Endothelial cell of umbilical vein (primary cell): ENCODE data around the gene SRPK2. TPM values are rescaled to one million over a fixed set of nuclear protein-coding genes. Genes with fewer than 3 reads are reported as not detected.

Source experiments
- BruUV-seq: library from RNA; stranded (reverse); fragments of 400-500 nt; replicated peaks from 2 replicates; lab custom pipeline; 2021; lab: Mats Ljungman, UMichigan
- CTCF ChIA-PET: fragments of 300-600, 350-600 bp; sonication (Branson Sonifier 250); formaldehyde crosslinking; loops from one replicate; lab custom pipeline; 2021; ENCODE audit warnings: antibody characterized with exemption, inconsistent platforms; lab: Charles Lee
- POLR2A ChIA-PET: fragments of 300-600, 350-600 bp; sonication (Branson Sonifier 250); formaldehyde crosslinking; loops from one replicate; lab custom pipeline; 2021; ENCODE audit warnings: antibody characterized with exemption, inconsistent platforms; lab: Charles Lee
- DNase-seq: peaks from one replicate; pipeline ENCODE4 v3.0.0-alpha.2; 2011; ENCODE audit warnings: low read depth, low spot score
- FAIRE-seq: peaks from 2 replicates; lab custom pipeline; 2011; peaks lifted over from hg19 to GRCh38; lab: Jason Lieb, UNC
- H2AFZ ChIP-seq: 2 replicates; pipeline ENCODE4 v1.6.0; 2012; ENCODE audit warnings: low read depth, low read length, control low read depth, inconsistent platforms
- H3K27ac ChIP-seq: 2 replicates; pipeline ENCODE4 v1.5.1; 2011; ENCODE audit warnings: low read depth, mild to moderate bottlenecking, control low read depth, low read length, moderate library complexity; ENCODE audit not compliant: insufficient read depth
- H3K27me3 ChIP-seq, 2 experiments: 2 replicates each; pipeline versions ENCODE4 v1.6.0 to v1.6.1; 2011; ENCODE audit warnings: low read length in 2 of 2, mixed read lengths in 1 of 2; ENCODE audit not compliant: control insufficient read depth in 2 of 2, insufficient read depth in 2 of 2
- H3K36me3 ChIP-seq, 2 experiments: 2 replicates in 1 of 2; 3 replicates in 1 of 2; pipeline ENCODE4 v1.5.1; 2011; ENCODE audit warnings: low read length in 2 of 2, mild to moderate bottlenecking in 1 of 2, moderate library complexity in 1 of 2; ENCODE audit not compliant: control insufficient read depth in 2 of 2, insufficient read depth in 2 of 2; ENCODE audit errors: extremely low read depth in 1 of 2
- H3K4me1 ChIP-seq: 3 replicates; pipeline ENCODE4 v1.5.1; 2011; ENCODE audit warnings: mild to moderate bottlenecking, low read length; ENCODE audit not compliant: control insufficient read depth, insufficient read depth; ENCODE audit errors: extremely low read depth
- H3K4me2 ChIP-seq: 2 replicates; pipeline ENCODE4 v1.6.1; 2011; ENCODE audit warnings: low read length, control low read depth, mixed read lengths; ENCODE audit not compliant: insufficient read depth
- H3K4me3 ChIP-seq, 3 experiments: fragments of 200-600 bp in 1 of 3; sonication (generic), shearing (Covaris generic) in 1 of 3; replicated peaks in 1 of 3; 2 replicates each; pipeline ENCODE4 v1.5.1; 2011 to 2016; ENCODE audit warnings: control low read depth in 3 of 3, low read length in 3 of 3, mild to moderate bottlenecking in 2 of 3, inconsistent platforms in 1 of 3, low read depth in 1 of 3, moderate library complexity in 1 of 3; ENCODE audit not compliant: insufficient read depth in 1 of 3
- H3K79me2 ChIP-seq: 2 replicates; pipeline ENCODE4 v1.6.0; 2012; ENCODE audit warnings: low read length, inconsistent platforms; ENCODE audit not compliant: control insufficient read depth, insufficient read depth
- H3K9ac ChIP-seq: replicated peaks from 2 replicates; pipeline ENCODE3; 2011; ENCODE audit warnings: low read length, control low read depth; ENCODE audit not compliant: insufficient read depth; ENCODE audit errors: extremely low read depth
- H3K9me1 ChIP-seq: replicated peaks from 3 replicates; pipeline ENCODE4 v1.6.0; 2011; ENCODE audit warnings: mild to moderate bottlenecking, low read length; ENCODE audit not compliant: control insufficient read depth, insufficient read depth; ENCODE audit errors: extremely low read depth
- H3K9me3 ChIP-seq: replicated peaks from 2 replicates; pipeline ENCODE4 v1.5.1; 2012; ENCODE audit warnings: low read length, inconsistent platforms; ENCODE audit not compliant: control insufficient read depth, insufficient read depth
- H4K20me1 ChIP-seq: replicated peaks from 2 replicates; pipeline ENCODE3; 2011; ENCODE audit warnings: mild to moderate bottlenecking, low read length; ENCODE audit not compliant: control insufficient read depth, insufficient read depth; ENCODE audit errors: extremely low read depth
- EZH2 ChIP-seq: IDR thresholded peaks from 2 replicates; pipeline ENCODE4 v1.6.1; 2012; ENCODE audit warnings: borderline replicate concordance, low read depth, mild to moderate bottlenecking, moderate library complexity, low read length, inconsistent platforms; ENCODE audit not compliant: severe bottlenecking
- FOS ChIP-seq: IDR thresholded peaks from 2 replicates; pipeline ENCODE4 v1.6.1; 2011; ENCODE audit warnings: mild to moderate bottlenecking, low read length, moderate library complexity, borderline replicate concordance; ENCODE audit not compliant: insufficient read depth
- JUN ChIP-seq: IDR thresholded peaks from 2 replicates; pipeline ENCODE4 v1.6.1; 2011; ENCODE audit warnings: borderline replicate concordance, low read depth; ENCODE audit not compliant: insufficient read length, insufficient read depth
- MYC ChIP-seq: IDR thresholded peaks from one replicate; pipeline ENCODE4 v1.6.1; 2011; ENCODE audit warnings: mild to moderate bottlenecking, low read depth, low read length
- POLR2A ChIP-seq: IDR thresholded peaks from 2 replicates; pipeline ENCODE4 v1.6.1; 2012; ENCODE audit warnings: low read depth, mild to moderate bottlenecking, control low read depth, low read length
- dilution Hi-C: fragments of 300-500 bp; cut with MboI; formaldehyde crosslinking; loops from one replicate; pipeline ENCODE4 v1.15.0; 2019; ENCODE audit warnings: low sequenced_read_pairs; ENCODE audit not compliant: extremely low pct_ligation_motif_present
- intact Hi-C: fragments of 100-400 bp; cut with micrococcal nuclease; formaldehyde crosslinking; loops from one replicate; pipeline ENCODE4 v1.10.0; 2022
- polyA plus RNA-seq, 4 experiments: library from polyadenylated mRNA; depleted of rRNA in 3 of 4; stranded (reverse) in 3 of 4; unstranded in 1 of 4; fragments of >200 nt; gene quantifications; 2 replicates each; pipeline versions ENCODE4 v1.2.1 to v1.2.3, GENCODE V29; 2011 to 2012; ENCODE audit warnings: missing spikeins in 1 of 4
- total RNA-seq: library from RNA; stranded (reverse); gene quantifications from 2 replicates; pipeline ENCODE4 v1.2.3, GENCODE V29; 2021
- TF ChIP-seq, protein P1 (sequence below): IDR thresholded peaks from 2 replicates; pipeline ENCODE4 v1.6.1; 2011; ENCODE audit not compliant: insufficient read depth, insufficient read length
- TF ChIP-seq, protein P2 (sequence below), 2 donors: IDR thresholded peaks; 1 replicate in 1 of 2; 2 replicates in 1 of 2; pipeline ENCODE4 v1.5.1; 2011; ENCODE audit warnings: low read length in 2 of 2, mild to moderate bottlenecking in 2 of 2, moderate library complexity in 2 of 2, control low read depth in 1 of 2, inconsistent platforms in 1 of 2, low read depth in 1 of 2; ENCODE audit not compliant: insufficient read depth in 1 of 2; ENCODE audit errors: extremely low read depth in 1 of 2

Gene SRPK2
- total and polyA plus RNA-seq, 2 donors (not counting 3 experiments of a cell fraction or from before 2014, with no cell fraction given): 13.4 to 55.2 TPM

DNA sequence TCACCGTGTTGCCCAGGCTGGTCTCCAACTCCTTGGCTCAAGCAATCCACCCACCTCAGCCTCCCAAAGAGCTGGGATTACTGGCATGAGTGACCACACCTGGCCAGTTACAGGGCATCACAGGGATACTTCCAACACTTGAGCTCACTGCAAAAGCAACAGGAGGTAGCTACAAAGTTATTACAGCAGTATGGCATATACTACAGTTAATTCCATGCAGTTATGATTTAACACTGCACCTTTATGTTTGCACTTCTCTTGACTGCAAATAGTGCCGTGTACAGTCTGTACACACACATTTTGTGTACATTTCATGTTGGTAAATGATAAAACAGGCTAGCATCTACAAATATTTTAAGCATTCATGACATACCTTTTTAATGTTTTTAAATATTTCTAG is 21.3 kb downstream of the SRPK2 start:
- POLR2A ChIA-PET: no interaction called here
- FAIRE-seq: no peak

DNA sequence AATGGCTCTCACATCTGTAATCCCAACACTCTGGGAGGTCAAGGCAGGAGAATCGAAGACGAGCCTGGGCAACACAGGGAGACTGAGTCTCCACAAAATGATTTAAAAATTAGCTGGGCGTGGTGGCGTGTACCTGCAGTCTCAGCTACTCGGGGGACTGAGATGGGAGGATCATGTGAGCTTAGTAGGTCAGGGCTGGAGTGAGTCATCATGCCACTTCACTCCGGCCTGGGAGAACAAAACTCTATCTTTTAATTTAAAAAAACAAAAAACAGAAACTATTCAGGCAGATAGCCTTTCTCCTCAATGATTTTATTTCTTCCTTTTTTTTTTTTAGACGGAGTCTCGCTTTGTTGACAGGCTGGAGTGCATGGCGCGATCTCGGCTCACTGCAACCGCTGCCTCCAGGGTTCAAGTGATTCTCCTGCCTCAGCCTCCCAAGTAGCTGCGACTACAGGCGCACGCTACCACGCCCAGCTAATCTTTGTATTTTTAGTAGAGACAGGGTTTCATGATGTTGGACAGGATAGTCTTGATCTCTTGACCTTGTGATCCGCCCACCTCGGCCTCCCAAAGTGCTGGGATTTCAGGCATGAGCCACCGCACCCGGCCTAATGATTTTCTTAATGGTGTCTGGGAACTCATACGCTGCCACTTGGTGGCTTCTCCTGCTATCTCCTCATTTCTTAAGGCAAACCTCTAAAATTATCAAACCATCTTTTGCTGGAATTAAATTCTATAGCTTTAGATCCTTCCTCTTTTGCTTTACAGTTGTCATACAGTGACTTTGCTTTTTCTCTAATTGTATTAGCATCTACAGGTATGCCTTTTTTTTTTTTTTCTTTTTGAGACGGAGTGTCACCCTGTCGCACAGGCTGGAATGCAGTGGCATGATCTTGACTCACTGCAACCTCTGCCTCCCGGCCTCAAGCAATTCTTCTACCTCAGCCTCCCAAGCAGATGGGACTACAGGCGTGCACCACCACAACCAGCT is 22.9 kb downstream of the SRPK2 start:
- dilution Hi-C loops: no loop called here

More for the DNA sequence above, 21.3 kb downstream of the SRPK2 start:
- H3K4me2 ChIP-seq: no peak overlapping the region
- TF ChIP-seq EZH2 (no peak), POLR2A (no peak), MYC (no peak)
- TF ChIP-seq, protein P1, sequence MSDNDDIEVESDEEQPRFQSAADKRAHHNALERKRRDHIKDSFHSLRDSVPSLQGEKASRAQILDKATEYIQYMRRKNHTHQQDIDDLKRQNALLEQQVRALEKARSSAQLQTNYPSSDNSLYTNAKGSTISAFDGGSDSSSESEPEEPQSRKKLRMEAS: no peak
- H3K9ac ChIP-seq: no peak overlapping the region
- dilution Hi-C loops: no loop called here
- no peak for DNase-seq
- H3K9me1 ChIP-seq: peaks cover 4% of the 10 kb centered on the region
- H3K4me3 ChIP-seq: no peak overlapping the region
- BruUV-seq: no TSS peak
- H4K20me1 ChIP-seq: peaks cover 3% of the 10 kb centered on the region
- intact Hi-C loops: no loop called here
- no peaks in the 10 kb centered on the region for H3K36me3 ChIP-seq
- H3K27me3 ChIP-seq: no peaks in the 10 kb centered on the region
- no peaks in the 10 kb centered on the region for H3K9me3 ChIP-seq
- no peak overlapping the region for H2AFZ ChIP-seq
- no peak overlapping the region for H3K27ac ChIP-seq
- CTCF ChIA-PET: interaction anchor here (0.5 kb wide), 1 partner anchor 20 kb away, joined by 3 read pairs; no protein-coding TSS in a partner anchor
- H3K4me1 ChIP-seq: peaks cover 9% of the 10 kb centered on the region
- H3K79me2 ChIP-seq: peaks cover 83% of the 10 kb centered on the region

More for the DNA sequence above, 22.9 kb downstream of the SRPK2 start:
- peaks cover 3% of the 10 kb centered on the region for H4K20me1 ChIP-seq
- H3K36me3 ChIP-seq: no peaks in the 10 kb centered on the region
- no peak overlapping the region for H3K9ac ChIP-seq
- FAIRE-seq: no peak
- peaks cover 77% of the 10 kb centered on the region for H3K79me2 ChIP-seq
- POLR2A ChIA-PET: interaction anchor here (0.5 kb wide), 1 partner anchor 635 kb away, joined by 6 read pairs; no protein-coding TSS in a partner anchor
- H3K9me3 ChIP-seq: no peaks in the 10 kb centered on the region
- peaks cover 9% of the 10 kb centered on the region for H3K4me1 ChIP-seq
- H3K4me3 ChIP-seq: no peak overlapping the region
- H2AFZ ChIP-seq: no peak overlapping the region
- CTCF ChIA-PET: interaction anchor here (1.5 kb wide), 1 partner anchor 9 kb away, joined by 5 read pairs; no protein-coding TSS in a partner anchor
- no peak for DNase-seq
- no peak overlapping the region for H3K27ac ChIP-seq
- TF ChIP-seq JUN (no peak), FOS (peak; percentile 38), MYC (no peak)
- TF ChIP-seq, protein P2, sequence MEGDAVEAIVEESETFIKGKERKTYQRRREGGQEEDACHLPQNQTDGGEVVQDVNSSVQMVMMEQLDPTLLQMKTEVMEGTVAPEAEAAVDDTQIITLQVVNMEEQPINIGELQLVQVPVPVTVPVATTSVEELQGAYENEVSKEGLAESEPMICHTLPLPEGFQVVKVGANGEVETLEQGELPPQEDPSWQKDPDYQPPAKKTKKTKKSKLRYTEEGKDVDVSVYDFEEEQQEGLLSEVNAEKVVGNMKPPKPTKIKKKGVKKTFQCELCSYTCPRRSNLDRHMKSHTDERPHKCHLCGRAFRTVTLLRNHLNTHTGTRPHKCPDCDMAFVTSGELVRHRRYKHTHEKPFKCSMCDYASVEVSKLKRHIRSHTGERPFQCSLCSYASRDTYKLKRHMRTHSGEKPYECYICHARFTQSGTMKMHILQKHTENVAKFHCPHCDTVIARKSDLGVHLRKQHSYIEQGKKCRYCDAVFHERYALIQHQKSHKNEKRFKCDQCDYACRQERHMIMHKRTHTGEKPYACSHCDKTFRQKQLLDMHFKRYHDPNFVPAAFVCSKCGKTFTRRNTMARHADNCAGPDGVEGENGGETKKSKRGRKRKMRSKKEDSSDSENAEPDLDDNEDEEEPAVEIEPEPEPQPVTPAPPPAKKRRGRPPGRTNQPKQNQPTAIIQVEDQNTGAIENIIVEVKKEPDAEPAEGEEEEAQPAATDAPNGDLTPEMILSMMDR (IDR thresholded peaks at IDR 0.05; ENCODE audit: extremely low read depth in 1 of 2, insufficient read depth in 1 of 2, low read depth in 1 of 2, low read length in 2 of 2): no peak
- BruUV-seq: no TSS peak
- intact Hi-C loops: no loop called here
- peaks cover 4% of the 10 kb centered on the region for H3K9me1 ChIP-seq
- H3K27me3 ChIP-seq: no peaks in the 10 kb centered on the region
- no peak overlapping the region for H3K4me2 ChIP-seq
